Left renal pelvis (tissue), 4 donors: ENCODE data around the gene KRTAP24-1. TPM values are rescaled to one million over a fixed set of nuclear protein-coding genes. Genes with fewer than 3 reads are reported as not detected.

Source experiments
- DNase-seq, 4 donors: peaks; one replicate each; pipeline ENCODE4 v3.0.0-alpha.2; 2013; ENCODE audit warnings: low read depth in 4 of 4, low spot score in 3 of 4
- polyA plus RNA-seq, 4 donors: library from polyadenylated mRNA; unstranded; fragments of 120-200 nt; gene quantifications; one replicate each; pipeline ENCODE4 v1.2.1, GENCODE V29; 2013; ENCODE audit not compliant: insufficient read length in 4 of 4

KRTAP24-1 gene, protein sequence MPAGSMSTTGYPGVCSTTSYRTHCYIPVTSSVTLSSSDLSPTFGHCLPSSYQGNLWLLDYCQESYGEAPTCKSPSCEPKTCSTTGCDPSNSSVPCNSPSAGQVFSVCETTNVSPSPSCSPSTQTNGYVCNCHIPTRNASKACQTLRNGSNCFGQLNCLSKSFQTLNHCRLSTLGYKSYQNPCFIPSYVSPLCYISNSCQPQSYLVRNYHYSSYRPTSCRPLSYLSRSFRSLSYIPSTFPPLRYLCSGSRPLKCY
- not detected for polyA plus RNA-seq

DNA sequence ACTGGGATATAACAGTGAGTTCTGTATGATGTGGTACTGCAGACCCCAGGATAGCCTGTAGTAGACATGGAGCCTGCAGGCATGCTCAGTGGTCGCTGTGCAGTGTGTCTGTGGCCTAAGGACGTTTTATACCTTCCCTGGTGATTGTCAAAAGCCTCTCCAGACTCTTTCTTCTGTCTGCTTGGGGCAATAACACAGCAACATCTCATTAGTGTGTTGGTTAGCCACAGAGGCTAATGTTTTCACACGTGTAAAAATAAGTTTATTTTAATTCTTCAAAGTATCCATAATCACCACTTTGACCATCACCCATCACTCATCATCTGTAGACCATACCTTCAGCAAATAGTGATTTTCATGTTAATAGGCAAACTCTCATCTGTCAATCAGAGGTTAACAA, at the start of gene KRTAP24-1:
Gene KRTAP24-1, minus strand, starts transcription at position 101 of the 400 bp plus-strand sequence. Its CDS starts 18 bp downstream, at position 83.
- no peak for DNase-seq

DNA sequence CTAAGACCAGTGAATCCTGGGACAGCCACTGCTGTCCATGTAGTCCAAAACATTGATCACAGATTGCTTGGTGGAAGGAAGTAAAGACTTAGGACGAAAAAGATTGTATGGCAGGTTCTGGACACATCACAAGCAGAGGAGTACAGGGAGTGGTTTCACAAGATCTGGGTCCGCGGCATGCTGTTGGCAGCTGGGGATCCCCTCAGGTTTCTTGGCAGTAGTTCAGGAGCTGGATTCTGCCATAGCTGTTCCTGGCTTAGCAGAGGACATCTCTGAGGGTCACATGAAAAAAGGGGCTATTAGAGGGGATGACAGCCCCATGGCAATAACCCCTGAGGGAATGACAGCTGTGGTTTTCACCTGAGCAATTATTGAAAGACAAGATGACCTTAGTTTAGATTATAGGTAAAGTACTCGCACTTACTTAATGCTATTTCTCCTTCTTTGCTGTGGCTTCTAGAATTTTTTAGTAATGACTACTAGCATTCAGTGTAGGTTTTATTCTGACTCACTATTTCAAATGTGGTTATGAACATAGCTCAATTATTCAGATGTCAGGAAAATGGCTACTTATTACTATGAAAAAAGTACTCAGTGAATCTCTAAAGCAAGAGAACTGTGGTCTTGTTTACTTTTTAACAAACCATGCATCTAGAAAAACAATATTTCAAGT, 46.6 kb upstream of the KRTAP24-1 start:
- no peak for DNase-seq

DNA sequence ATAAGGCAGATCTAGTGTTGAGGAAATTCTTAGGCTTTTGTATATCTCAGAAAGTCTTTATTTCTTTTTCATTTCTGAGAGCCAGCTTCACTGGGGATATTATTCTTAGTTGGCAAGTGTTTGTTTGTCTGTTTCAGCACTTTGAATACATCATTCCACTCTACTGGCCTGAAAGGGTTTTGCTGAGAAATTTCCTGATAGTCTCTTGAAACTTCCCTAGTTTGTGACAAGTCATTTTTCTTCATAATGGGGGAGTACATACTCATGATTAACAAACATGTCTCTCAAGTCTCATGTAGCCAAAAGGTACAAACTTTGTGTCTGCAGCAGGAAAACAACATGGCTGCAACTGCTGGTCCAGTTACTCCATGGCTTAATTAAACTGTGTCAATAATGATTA, 43.6 kb upstream of the KRTAP24-1 start:
- DNase-seq: no peak

DNA sequence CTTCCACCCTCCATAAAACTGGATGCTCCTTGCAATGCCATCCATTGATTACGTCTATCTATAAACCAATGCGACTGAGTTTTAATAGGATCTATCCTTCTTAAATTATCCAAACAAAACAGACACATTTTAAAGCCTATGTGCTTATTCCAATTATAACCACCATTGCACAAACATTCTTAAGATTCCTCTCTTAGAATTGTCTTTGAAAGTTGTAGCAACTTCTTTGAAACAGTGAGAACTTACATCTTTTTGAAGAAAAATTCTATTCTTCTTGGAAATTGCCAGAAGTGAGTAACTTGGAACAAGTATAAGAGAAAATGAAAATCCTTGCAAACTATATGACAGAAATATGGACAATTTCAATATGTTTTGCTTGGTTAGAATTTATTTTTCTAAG, 37.5 kb upstream of the KRTAP24-1 start, which contains the start of gene KRTAP26-1:
Gene KRTAP26-1, minus strand, starts transcription at position 101 of the 400 bp plus-strand sequence. CDS start 280 bp downstream, outside the sequence.
- no peak for DNase-seq

DNA sequence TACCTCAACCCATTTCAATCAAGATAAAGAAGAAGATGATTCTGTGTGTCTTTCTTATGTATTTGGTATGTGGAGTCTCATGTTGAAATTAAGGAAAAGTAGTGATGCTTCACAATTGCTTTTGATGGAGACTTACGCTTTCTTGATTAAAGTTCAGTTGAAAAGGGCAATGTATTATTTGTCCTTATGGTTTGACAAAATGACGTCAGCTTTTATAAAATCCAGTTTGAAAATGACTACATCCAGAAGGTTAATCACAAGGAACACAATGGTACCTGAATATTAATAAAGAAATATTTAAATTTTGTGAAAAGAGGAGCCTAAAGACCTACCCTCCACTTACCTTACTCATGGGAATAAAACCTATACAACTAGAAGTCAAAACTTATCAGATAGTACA, 33.0 kb upstream of the KRTAP24-1 start:
- DNase-seq: no peak

DNA sequence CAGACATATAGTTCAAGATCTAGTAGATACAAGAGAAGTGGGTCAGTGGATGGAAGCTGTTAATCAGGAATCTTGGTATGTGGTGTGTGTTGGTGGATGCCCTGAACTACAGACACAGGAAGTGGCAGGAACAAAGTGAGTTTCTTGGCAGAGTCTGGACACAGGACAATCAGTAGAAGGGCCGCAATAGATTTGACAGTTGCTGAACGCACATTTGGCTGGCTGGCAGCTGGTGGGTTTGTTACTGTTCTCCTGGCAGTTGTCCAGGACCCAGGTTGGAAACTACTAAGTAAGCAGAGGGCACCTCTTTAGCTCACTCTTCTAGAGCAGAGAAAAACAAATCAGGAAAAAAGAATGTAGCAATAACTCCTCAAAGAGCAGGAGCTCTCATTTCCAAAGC, 24.1 kb upstream of the KRTAP24-1 start:
- no peak for DNase-seq

DNA sequence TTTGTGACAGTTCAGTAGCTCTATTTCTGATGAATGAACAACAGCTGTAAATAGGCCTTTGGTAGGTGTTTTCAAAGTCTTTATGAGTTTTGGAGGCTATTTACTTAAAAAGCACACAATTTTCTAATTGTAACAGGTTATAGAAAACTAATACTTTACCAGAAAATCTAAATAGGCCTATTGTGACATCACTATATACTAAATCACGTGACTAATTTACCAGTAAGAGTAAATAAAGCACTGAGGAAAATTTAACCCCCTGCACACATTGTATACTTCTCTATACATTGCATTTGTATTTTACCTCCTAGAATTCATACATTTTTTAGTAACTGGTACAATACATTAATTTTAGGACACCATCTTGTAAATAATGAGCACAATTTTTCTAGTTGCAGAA, 22.4 kb upstream of the KRTAP24-1 start:
- DNase-seq: no peak

DNA sequence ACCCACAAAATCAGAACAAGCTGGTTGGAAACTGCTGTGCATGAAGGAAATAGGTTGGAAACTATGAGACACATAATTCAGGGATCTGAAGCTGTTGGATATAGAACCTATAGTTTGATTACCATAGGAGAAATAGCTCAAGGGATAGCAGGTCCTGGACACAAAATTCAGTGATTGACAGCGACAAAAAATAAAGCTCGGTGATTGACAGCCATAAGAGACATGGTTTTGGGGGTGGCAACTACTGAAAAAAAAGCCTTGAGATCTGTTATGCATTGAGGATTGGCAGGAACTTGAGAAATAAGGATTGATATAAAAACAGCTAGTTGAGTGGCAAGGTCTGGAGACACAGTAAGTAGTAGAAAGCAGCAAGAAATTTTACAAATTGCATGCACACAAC, 6.5 kb upstream of the KRTAP24-1 start, which contains the start of gene KRTAP25-1:
Gene KRTAP25-1, minus strand, starts transcription at position 300 of the 400 bp plus-strand sequence. Its CDS starts 24 bp downstream, at position 276.
- DNase-seq: no peak

DNA sequence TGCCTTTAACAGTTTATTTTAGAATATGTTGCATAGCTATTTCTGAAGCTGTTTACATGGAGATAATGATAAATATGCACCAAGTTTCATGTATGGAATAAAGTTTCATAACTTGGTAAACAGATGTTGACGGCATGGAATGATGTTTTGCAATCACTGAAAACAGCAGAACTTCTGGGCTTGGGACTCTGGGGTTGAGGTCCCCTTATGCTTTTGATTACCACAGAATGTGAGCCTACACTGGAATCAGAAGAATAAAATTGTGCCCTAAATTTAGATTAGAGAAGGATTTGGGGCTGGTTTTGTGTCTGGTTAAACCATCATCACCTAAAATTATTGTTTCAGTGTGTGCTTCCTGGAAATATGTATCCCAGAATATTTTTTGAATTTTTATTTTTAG, 11.1 kb downstream of the KRTAP24-1 start:
- DNase-seq: no peak

DNA sequence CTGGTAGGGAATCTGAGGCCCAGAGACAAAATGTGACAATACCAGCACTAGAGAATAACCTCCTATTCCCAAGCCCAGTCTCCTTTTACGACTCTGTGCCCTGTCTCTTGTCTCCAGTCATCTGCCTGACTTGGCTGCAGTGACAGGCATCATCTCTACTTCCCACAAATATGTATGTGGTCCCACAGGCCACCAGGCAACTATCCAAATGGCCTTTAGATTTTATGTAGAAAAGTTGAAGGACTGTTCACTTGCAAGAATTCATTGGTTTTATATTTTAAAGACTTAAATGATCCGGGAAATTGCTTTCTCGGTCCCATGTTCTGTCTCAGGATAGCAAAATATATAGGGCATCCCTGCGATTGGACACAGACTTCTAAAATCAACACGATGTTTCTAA, 11.6 kb downstream of the KRTAP24-1 start:
- no peak for DNase-seq

DNA sequence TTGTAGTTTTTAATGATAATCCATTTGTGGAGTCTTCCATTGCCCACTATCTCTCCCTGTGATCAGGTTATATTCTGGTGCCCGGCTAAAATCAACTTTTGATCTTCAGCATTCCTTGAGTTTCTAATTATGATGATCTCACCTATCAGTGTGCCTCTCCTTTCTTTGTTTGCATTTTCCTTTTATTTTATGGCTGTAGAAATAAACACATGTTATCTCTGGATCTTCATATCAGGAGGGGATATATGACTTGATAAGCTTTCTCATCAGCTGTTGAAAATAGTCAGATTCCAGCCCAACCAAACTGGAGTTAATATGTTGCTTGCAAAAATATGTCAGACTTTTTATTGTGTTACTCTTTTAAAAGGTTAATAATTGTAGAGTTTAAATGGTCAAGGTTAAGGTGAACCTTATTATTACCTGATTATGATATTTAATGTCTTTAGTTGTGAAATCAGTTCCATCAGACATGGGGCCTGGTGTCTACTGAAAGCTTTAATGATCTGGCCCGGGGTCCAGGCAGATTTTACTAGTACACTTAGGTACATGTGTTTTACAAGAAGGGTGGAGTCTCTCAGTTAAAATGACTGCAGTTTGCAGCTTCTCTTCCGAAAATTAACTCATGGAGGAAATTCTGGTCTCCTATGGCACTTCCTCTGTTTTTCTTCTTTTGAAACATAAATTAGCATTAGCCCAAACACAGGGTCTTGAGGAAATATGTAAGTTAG, 12.8 kb downstream of the KRTAP24-1 start:
- DNase-seq: no peak

DNA sequence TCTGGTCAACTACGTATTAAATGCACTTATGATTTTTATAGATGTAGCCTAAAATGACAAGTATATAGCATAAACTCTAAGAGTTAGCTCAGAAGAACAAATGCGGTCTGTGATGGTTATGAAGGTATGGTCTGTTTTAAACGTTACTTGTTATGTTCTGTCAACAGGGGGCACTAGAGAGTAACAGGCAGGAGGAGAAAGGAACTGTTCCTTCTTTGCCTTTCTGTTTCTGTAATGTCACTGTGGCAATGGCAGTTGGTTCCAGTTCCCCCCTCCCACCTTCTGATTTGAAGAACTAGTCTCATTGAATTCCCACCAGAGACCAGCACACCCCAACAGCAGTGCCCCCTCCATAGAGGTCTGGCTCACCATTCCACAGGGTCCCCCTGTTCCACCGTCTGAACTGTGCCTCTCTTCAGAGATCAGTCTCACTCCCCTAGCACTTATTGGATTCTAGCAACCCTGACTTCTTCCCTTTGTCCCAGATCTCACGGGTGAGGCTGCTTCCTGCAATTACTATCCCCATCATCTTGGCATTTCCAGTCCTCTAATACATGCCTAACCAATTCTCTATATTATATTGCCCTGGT, 14.0 kb downstream of the KRTAP24-1 start:
- DNase-seq: no peak

DNA sequence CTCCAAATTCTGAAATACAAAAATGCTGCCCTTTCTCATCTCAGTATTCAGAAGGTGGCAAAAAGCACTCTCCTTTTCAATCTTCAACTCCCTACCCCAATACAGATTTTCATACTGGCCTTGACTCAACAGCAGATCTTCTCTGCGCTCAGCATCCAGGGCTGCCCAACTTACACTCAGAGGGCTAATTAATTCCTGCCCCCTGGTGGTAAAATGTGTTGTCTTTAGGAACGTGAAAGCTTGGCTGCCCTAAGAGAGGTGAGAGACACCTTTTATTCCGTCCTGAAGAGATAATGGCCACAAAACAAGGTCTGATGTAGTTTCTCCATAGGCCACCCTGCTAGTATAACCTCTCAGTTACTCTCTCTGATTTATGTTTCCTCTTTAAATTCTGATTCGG, 25.0 kb downstream of the KRTAP24-1 start:
- no peak for DNase-seq

DNA sequence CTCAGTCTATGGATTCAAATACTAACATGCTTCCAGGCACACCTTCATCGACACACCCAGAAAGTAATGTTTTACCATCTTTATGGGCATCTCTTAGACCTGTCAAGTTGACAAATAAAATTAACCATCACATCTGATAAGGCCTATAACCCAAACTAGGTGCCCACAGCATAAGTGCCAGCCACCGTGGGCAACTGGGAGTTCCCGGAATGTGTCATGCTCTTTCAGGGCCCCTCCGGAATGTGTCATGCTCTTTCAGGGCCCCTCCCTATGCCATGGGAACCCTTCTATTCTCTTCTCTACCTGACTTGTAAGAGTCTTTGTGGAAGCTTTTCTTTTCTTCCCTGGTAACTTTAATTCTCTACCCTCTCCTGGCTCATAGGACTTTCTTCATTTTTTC, 26.6 kb downstream of the KRTAP24-1 start:
- DNase-seq: no peak

DNA sequence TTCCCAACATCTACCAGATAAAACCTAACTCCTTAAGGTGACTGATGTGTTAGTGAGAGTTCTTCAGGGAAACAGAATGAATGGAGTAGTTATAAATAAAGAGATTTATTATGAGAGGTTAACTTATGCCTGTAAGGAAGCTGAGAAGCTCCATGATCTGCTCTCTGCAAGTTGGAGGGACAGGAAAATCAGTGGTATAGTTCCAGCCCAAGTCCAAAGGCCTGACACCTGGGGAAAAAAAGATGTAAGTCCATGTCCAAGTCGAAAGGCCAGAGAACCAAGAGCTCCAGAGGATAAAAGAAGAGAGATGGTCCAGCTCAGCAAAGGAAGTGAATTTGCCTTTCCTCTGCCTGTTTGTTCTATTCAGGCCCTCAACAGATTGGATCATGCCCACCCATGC, 27.1 kb downstream of the KRTAP24-1 start:
- DNase-seq: no peak

DNA sequence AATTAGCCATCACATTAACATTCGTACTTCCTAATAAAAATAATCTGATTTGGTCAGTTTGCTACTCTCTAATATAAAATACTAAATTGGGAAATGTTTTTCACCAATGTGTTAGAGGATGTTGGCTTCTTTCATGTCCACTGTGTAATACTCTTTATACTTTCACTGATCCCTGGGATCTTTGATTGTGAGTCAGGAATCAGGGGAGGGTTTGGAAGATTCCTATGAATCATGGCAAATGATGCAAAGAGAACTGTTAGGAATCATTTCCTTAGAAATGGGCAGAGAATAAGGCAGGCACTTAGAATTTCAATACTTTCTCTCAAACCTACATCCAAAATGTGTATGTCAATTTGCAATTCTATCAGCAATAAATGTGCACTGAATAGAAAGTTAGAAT, 31.0 kb downstream of the KRTAP24-1 start:
- DNase-seq: no peak

DNA sequence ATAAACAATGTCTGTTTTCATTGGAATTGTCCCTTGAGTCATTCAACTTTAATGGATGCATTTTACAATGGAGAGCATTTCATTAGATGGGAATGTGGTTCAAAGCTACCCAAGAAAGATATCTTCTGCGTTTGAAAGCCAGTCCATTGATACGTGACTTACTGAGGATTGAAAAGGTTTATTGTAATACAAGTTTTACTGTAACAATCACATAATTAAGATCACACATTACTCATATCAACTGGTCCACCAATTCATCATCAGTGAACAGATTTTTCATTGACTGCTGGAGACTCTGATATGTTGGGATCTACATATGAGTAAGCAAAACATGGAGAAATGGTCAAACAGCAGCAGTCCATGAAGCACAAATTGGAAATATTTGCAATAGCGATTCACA, 32.8 kb downstream of the KRTAP24-1 start:
- DNase-seq: no peak

DNA sequence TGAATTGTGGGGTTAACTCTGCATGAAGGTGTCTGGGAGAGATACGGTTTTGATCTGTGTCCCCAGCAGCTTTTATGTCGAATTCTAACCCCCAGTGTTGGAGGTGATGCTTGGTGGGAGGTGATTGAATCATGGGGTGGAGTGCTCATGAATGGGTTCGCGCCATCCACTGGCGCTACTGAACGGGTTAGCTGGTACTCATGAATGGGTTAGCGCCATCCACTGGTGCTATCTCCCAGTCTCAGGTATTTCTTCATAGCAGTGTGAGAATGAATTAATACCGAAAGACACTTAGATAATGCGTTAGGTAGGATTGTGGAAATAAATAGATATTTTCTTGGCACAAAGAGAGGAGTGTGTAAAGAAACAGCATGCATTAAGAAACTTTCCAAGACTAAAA, 33.9 kb downstream of the KRTAP24-1 start:
- no peak for DNase-seq

DNA sequence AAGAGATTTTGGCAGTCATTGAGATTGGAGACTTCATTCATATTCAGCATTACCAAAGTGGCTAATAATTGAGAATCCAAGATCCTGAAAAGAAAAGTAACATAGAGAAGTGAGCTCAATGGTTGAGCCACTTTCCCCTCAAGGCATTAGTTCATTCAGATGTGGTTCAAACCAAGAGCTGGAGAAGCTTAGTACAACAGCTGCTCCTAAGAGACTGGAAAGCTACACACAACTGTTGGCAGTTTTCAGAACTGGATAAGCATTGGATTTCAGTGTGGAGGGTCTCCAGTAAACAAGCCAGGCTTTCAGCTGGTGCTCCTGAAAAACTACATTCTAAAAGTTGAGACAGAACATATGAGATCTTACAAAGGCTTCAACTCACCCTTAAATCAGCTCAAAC, 37.7 kb downstream of the KRTAP24-1 start:
- no peak for DNase-seq

DNA sequence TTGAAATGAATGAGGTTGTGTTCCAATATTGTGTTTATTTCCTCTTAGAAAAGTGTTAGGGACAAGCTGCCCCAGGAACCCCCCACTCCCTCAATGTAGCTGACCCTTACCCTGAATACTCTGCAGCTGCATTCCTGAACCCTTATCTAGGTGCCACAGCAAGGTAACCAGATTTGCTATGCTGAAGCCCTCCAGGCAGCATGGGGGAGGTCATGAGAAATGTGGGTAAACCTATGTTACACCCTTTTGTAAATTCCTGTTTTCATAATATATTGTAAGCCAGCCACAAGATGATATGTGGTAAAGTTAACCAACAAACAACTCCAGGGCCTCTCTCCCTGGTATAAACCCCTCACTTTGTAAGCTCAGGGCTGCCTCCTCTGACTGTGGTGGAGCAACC, 39.1 kb downstream of the KRTAP24-1 start:
- no peak for DNase-seq

DNA sequence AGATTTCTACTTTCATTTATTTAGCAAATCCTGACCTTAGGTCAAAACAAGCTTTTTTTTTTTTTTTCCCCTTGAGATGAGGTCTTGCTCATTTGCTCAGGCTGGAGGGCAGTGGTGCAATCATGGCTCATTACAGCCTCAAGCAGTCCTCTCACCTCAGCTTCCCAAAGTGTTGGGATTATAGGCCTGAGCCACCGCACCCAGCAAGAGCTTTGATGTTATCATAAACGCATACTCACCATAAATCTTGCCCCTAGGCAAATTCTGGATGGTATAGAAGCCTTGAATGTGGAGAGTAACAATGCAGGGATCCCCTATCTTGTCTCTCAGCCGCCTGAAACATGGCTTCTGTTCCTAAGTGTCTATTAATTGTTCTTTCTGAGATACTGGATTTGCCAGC, 42.1 kb downstream of the KRTAP24-1 start:
- DNase-seq: no peak
